ENCODE results near the gene APOL6. TPM values are rescaled to one million over a fixed set of nuclear protein-coding genes. Genes with fewer than 3 reads are reported as not detected.

APOL6 gene
- total and polyA plus RNA-seq, 2 of the 13 experiments (the other 11 are each of a cell fraction or from before 2014, with no cell fraction given): 5.2 to 7.5 TPM

DNA sequence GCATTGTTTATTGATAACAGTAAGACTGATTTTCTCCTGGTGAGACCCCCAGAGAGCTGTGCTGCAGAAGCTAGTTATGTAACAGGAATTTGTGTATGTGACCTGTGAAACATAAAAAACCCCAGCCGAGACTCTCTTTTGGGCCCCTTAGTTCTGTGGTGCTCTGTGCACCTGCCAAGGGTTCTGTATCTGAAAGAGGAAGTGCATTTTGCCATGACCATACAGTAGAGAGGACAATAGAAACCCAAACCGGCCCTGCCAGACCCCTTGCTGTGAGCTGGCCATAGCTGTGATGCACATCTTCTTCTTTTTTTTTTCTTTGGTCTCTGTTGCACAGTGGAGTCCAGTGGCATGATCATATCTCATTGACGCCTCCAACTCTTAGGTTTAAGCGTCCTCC, 38.1 kb downstream of the APOL6 start:
- FAIRE-seq (no peak), DNase-seq (ENCODE audit: low spot score) (no peak), ATAC-seq (no peak)
- POLR2A ChIA-PET: no interaction called here
- H3K36me3 ChIP-seq (replicated peaks in 1 of 2; ENCODE audit: control insufficient read depth in 1 of 2, insufficient read depth in 2 of 2, low read length in 2 of 2): no peaks in the 10 kb centered on the region
- no peak overlapping the region for H3K27ac ChIP-seq (ENCODE audit: extremely low read length, insufficient read depth, low read length)
- peaks cover 14% of the 10 kb centered on the region for H3K4me1 ChIP-seq (ENCODE audit: insufficient read depth, low read length)
- in situ Hi-C loops (cut with HindIII; ENCODE audit: extremely low pct_ligation_motif_present, low pct_unique_long_range_greater_than_20kb) (no loop called here), intact Hi-C loops (cut with micrococcal nuclease; ENCODE audit: unreplicated experiment) (no loop called here)
- no TSS peak for BruUV-seq (replicated peaks)
- CTCF ChIA-PET (ENCODE audit: low intra/inter-chr PET ratio, low total read pairs): no interaction called here
- H3K4me3 ChIP-seq (replicated peaks in 1 of 3; ENCODE audit: insufficient read depth in 1 of 3, low read depth in 2 of 3, low read length in 3 of 3): no peak overlapping the region
- WGBS (ENCODE audit: low lambda C conversion rate): 13% methylated on average over 4 of the region's 4 CpGs
- H3K9ac ChIP-seq (ENCODE audit: insufficient read depth, low read depth, low read length): no peak overlapping the region
- H3K9me3 ChIP-seq (ENCODE audit: low read length): 0 out of 2 replicates have a peak, but pooled peaks cover 5% of the 10 kb centered on the region
- no peaks in the 10 kb centered on the region for H3K79me2 ChIP-seq (ENCODE audit: insufficient read depth, low read length)
- no peak overlapping the region for H2AFZ ChIP-seq (ENCODE audit: low read length)
- H3K27me3 ChIP-seq (ENCODE audit: control insufficient read depth in 1 of 2, insufficient read depth in 2 of 2, low read length in 2 of 2): peaks cover 0 to 1% of the 10 kb centered on the region in 2 experiments; a peak in 1 of 5 replicates
- TF ChIP-seq ZNF883 (CRISPR knock-in tag; IDR thresholded peaks at IDR 0.05; ENCODE audit: not compliant biosample characterization) (no peak), ZBTB7B (CRISPR knock-in tag; IDR thresholded peaks at IDR 0.05) (no peak)
- no peak overlapping the region for H3K4me2 ChIP-seq (ENCODE audit: low read depth, low read length)
- no peaks in the 10 kb centered on the region for H4K20me1 ChIP-seq (ENCODE audit: insufficient read depth, low read length)

DNA sequence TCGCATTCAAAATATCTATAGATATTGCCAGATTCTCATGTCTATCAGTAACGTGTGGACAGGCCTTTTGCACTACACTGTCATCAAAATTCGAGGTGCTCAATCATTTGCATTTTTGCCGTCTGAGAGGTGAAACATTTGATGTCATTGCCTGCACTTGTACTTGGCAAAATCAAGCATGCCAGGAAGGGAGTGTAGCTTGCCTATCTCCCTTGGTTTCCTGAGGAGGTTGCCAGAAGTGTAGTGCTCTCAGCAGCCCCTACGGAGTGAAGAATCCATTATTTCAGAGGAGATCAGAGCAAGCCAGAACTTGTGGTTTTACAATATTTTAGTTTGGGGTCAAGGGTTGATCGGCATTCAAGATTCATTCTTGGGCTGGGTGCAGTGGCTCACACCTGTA, 39.2 kb downstream of the APOL6 start:
- Histone ChIP-seq H3K9ac (ENCODE audit: insufficient read depth, low read depth, low read length) (no peak overlapping the region), H3K4me3 (replicated peaks in 1 of 3; ENCODE audit: insufficient read depth in 1 of 3, low read depth in 2 of 3, low read length in 3 of 3) (no peak overlapping the region), H4K20me1 (ENCODE audit: insufficient read depth, low read length) (no peaks in the 10 kb centered on the region), H3K9me3 (ENCODE audit: low read length) (no peaks in the 10 kb centered on the region), H3K79me2 (ENCODE audit: insufficient read depth, low read length) (no peaks in the 10 kb centered on the region), H3K36me3 (replicated peaks in 1 of 2; ENCODE audit: control insufficient read depth in 1 of 2, insufficient read depth in 2 of 2, low read length in 2 of 2) (no peaks in the 10 kb centered on the region), H3K4me1 (ENCODE audit: insufficient read depth, low read length) (peaks cover 14% of the 10 kb centered on the region), H3K4me2 (ENCODE audit: low read depth, low read length) (no peak overlapping the region), H3K27me3 (ENCODE audit: control insufficient read depth in 1 of 2, insufficient read depth in 2 of 2, low read length in 2 of 2) (peaks cover 0 to 1% of the 10 kb centered on the region in 2 experiments; a peak in 1 of 5 replicates), H2AFZ (ENCODE audit: low read length) (no peak overlapping the region), H3K27ac (ENCODE audit: extremely low read length, insufficient read depth, low read length) (no peak overlapping the region)
- WGBS (ENCODE audit: low lambda C conversion rate): 50% methylated on average over 6 of the region's 6 CpGs
- TF ChIP-seq ZNF232 (CRISPR knock-in tag; IDR thresholded peaks at IDR 0.05; ENCODE audit: borderline replicate concordance): no peak
- TF ChIP-seq, protein P1, sequence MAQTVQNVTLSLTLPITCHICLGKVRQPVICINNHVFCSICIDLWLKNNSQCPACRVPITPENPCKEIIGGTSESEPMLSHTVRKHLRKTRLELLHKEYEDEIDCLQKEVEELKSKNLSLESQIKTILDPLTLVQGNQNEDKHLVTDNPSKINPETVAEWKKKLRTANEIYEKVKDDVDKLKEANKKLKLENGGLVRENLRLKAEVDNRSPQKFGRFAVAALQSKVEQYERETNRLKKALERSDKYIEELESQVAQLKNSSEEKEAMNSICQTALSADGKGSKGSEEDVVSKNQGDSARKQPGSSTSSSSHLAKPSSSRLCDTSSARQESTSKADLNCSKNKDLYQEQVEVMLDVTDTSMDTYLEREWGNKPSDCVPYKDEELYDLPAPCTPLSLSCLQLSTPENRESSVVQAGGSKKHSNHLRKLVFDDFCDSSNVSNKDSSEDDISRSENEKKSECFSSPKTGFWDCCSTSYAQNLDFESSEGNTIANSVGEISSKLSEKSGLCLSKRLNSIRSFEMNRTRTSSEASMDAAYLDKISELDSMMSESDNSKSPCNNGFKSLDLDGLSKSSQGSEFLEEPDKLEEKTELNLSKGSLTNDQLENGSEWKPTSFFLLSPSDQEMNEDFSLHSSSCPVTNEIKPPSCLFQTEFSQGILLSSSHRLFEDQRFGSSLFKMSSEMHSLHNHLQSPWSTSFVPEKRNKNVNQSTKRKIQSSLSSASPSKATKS (CRISPR knock-in tag; IDR thresholded peaks at IDR 0.05): no peak
- TF ChIP-seq KLF11 (CRISPR knock-in tag; IDR thresholded peaks at IDR 0.05): no peak
- TF ChIP-seq ZNF7 (CRISPR knock-in tag; IDR thresholded peaks at IDR 0.05): peak; percentile 61
- TF ChIP-seq, protein P2, sequence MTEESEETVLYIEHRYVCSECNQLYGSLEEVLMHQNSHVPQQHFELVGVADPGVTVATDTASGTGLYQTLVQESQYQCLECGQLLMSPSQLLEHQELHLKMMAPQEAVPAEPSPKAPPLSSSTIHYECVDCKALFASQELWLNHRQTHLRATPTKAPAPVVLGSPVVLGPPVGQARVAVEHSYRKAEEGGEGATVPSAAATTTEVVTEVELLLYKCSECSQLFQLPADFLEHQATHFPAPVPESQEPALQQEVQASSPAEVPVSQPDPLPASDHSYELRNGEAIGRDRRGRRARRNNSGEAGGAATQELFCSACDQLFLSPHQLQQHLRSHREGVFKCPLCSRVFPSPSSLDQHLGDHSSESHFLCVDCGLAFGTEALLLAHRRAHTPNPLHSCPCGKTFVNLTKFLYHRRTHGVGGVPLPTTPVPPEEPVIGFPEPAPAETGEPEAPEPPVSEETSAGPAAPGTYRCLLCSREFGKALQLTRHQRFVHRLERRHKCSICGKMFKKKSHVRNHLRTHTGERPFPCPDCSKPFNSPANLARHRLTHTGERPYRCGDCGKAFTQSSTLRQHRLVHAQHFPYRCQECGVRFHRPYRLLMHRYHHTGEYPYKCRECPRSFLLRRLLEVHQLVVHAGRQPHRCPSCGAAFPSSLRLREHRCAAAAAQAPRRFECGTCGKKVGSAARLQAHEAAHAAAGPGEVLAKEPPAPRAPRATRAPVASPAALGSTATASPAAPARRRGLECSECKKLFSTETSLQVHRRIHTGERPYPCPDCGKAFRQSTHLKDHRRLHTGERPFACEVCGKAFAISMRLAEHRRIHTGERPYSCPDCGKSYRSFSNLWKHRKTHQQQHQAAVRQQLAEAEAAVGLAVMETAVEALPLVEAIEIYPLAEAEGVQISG (CRISPR knock-in tag; IDR thresholded peaks at IDR 0.05): no peak
- no peak for TF ChIP-seq ZNF773 (CRISPR knock-in tag; IDR thresholded peaks at IDR 0.05; ENCODE audit: borderline replicate concordance)
- TF ChIP-seq SP5 (CRISPR knock-in tag; IDR thresholded peaks at IDR 0.05; ENCODE audit: borderline replicate concordance, low read depth): no peak
- no peak for TF ChIP-seq TSC22D2 (CRISPR knock-in tag; IDR thresholded peaks at IDR 0.05; ENCODE audit: borderline replicate concordance)
- ChIA-PET CTCF (ENCODE audit: low intra/inter-chr PET ratio, low total read pairs) (no interaction called here), POLR2A (no interaction called here)
- no peak for DNase-seq (ENCODE audit: low spot score)
- intact Hi-C loops (cut with micrococcal nuclease; ENCODE audit: unreplicated experiment) (no loop called here), in situ Hi-C loops (cut with HindIII; ENCODE audit: extremely low pct_ligation_motif_present, low pct_unique_long_range_greater_than_20kb) (no loop called here)
- ATAC-seq: no peak
- BruUV-seq (replicated peaks): no TSS peak
- no peak for FAIRE-seq
